HepG2 (cell line): ENCODE results near the gene SLC44A4. TPM values are rescaled to one million over a fixed set of nuclear protein-coding genes. Genes with fewer than 3 reads are reported as not detected.

Source experiments
- AKAP8 ChIP-seq: sonication (generic); formaldehyde crosslinking; IDR thresholded peaks from 2 replicates; pipeline ENCODE4 v1.5.1; 2020; ENCODE audit warnings: mild to moderate bottlenecking, missing genetic modification reagents
- ATAD3A ChIP-seq: sonication (generic); formaldehyde crosslinking; IDR thresholded peaks from 2 replicates; pipeline ENCODE4 v1.4.0; 2020; ENCODE audit warnings: missing genetic modification reagents
- ATM ChIP-seq: fragments of 450-650 bp; IDR thresholded peaks from 2 replicates; pipeline ENCODE4 v1.7.1; 2017; ENCODE audit warnings: mild to moderate bottlenecking, borderline replicate concordance
- CAMTA2 ChIP-seq: sonication (generic); formaldehyde crosslinking; IDR thresholded peaks from 2 replicates; pipeline ENCODE4 v1.4.0; 2020; ENCODE audit warnings: mild to moderate bottlenecking, missing genetic modification reagents, borderline replicate concordance
- ERF ChIP-seq: IDR thresholded peaks from 2 replicates; pipeline ENCODE4 v1.6.1; 2018; ENCODE audit warnings: missing biosample characterization, missing genetic modification reagents
- ETV5 ChIP-seq: IDR thresholded peaks from 2 replicates; pipeline ENCODE4 v1.6.1; 2018; ENCODE audit warnings: missing biosample characterization, missing genetic modification reagents, inconsistent platforms, borderline replicate concordance
- ETV6 ChIP-seq: sonication (generic); formaldehyde crosslinking; conservative IDR thresholded peaks from 2 replicates; pipeline ENCODE4 v1.4.0; 2020; ENCODE audit warnings: missing genetic modification reagents
- HDAC1 ChIP-seq: sonication (generic); formaldehyde crosslinking; IDR thresholded peaks from 2 replicates; pipeline ENCODE4 v1.5.1; 2020; ENCODE audit warnings: mild to moderate bottlenecking, missing genetic modification reagents
- KDM1A ChIP-seq: IDR thresholded peaks from 2 replicates; pipeline ENCODE4 v1.6.1; 2016; ENCODE audit warnings: missing compliant biosample characterization
- KDM5B ChIP-seq: sonication (generic); formaldehyde crosslinking; IDR thresholded peaks from 2 replicates; pipeline ENCODE4 v1.4.0; 2020; ENCODE audit warnings: missing genetic modification reagents, mild to moderate bottlenecking, borderline replicate concordance
- KLF15 ChIP-seq: sonication (generic); formaldehyde crosslinking; IDR thresholded peaks from 2 replicates; pipeline ENCODE4 v1.8.1; 2023; ENCODE audit warnings: borderline replicate concordance, mild to moderate bottlenecking, inconsistent platforms, missing genetic modification reagents, mixed read lengths
- MYC ChIP-seq: sonication (generic); formaldehyde crosslinking; IDR thresholded peaks from 2 replicates; pipeline ENCODE4 v1.9.0; 2021; ENCODE audit warnings: missing genetic modification reagents, borderline replicate concordance
- RBAK ChIP-seq: sonication (generic); formaldehyde crosslinking; IDR thresholded peaks from 2 replicates; pipeline ENCODE4 v1.5.1; 2020; ENCODE audit warnings: mild to moderate bottlenecking, missing genetic modification reagents
- SMAD1 ChIP-seq: sonication (generic); formaldehyde crosslinking; IDR thresholded peaks from 2 replicates; pipeline ENCODE4 v1.4.0; 2020; ENCODE audit warnings: missing genetic modification reagents, low read depth, mild to moderate bottlenecking, borderline replicate concordance
- SP1 ChIP-seq, 2 experiments: fragments of 450-650 bp in 1 of 2; sonication (generic) in 1 of 2; formaldehyde crosslinking in 1 of 2; IDR thresholded peaks; 2 replicates each; pipeline versions ENCODE4 v1.4.0 to v1.6.1; 2016 to 2020; ENCODE audit warnings: missing genetic modification reagents in 1 of 2
- U2AF2 ChIP-seq: fragments of 200-400 bp; formaldehyde crosslinking; IDR thresholded peaks from 2 replicates; pipeline ENCODE4 v1.6.1; 2017; ENCODE audit warnings: low read depth, mild to moderate bottlenecking, low read length
- ZBTB44 ChIP-seq: sonication (generic); formaldehyde crosslinking; IDR thresholded peaks from 2 replicates; pipeline ENCODE4 v1.4.0; 2020; ENCODE audit warnings: missing genetic modification reagents
- ZNF235 ChIP-seq: sonication (generic); formaldehyde crosslinking; IDR thresholded peaks from 2 replicates; pipeline ENCODE4 v1.8.1; 2023; ENCODE audit warnings: mild to moderate bottlenecking, missing genetic modification reagents, borderline replicate concordance
- ZNF350 ChIP-seq: sonication (generic); formaldehyde crosslinking; IDR thresholded peaks from 2 replicates; pipeline ENCODE4 v1.4.0; 2020; ENCODE audit warnings: mild to moderate bottlenecking, low read depth, missing genetic modification reagents, borderline replicate concordance
- ZNF451 ChIP-seq: sonication (generic); formaldehyde crosslinking; IDR thresholded peaks from 2 replicates; pipeline ENCODE4 v1.5.0; 2020; ENCODE audit warnings: mild to moderate bottlenecking, missing genetic modification reagents
- ZNF576 ChIP-seq: sonication (generic); formaldehyde crosslinking; IDR thresholded peaks from 2 replicates; pipeline ENCODE4 v1.4.0; 2020; ENCODE audit warnings: mild to moderate bottlenecking, missing genetic modification reagents
- ZNF773 ChIP-seq: sonication (generic); formaldehyde crosslinking; IDR thresholded peaks from 2 replicates; pipeline ENCODE4 v1.4.0; 2020; ENCODE audit warnings: missing genetic modification reagents, borderline replicate concordance
- polyA plus RNA-seq, 8 experiments: library from polyadenylated mRNA; depleted of rRNA in 3 of 8; stranded (reverse) in 7 of 8; unstranded in 1 of 8; fragments of >200 nt; fragmentation: Illumina TruSeq in 4 of 8; extraction: Trizol in 4 of 8; gene quantifications; 2 replicates each; pipeline versions ENCODE4 v1.2.1 to v1.2.3, GENCODE V29; 2011 to 2016; ENCODE audit warnings: low read depth in 4 of 8, missing spikeins in 1 of 8, mixed read lengths in 1 of 8; ENCODE audit not compliant: insufficient read depth in 1 of 8
- total RNA-seq, 5 experiments: library from RNA; depleted of rRNA; stranded (reverse); fragments of >200 nt; fragmentation: Illumina TruSeq; extraction: Trizol; gene quantifications; 2 replicates each; pipeline ENCODE4 v1.2.3, GENCODE V29; 2016; ENCODE audit warnings: low read depth in 1 of 5
- TF ChIP-seq, protein P1 (sequence below), 2 experiments: sonication (generic) in 1 of 2; formaldehyde crosslinking in 1 of 2; IDR thresholded peaks; 2 replicates each; pipeline versions ENCODE4 v1.5.1 to v1.6.1; 2011 to 2020; ENCODE audit warnings: borderline replicate concordance in 1 of 2, low read depth in 1 of 2, low read length in 1 of 2, mild to moderate bottlenecking in 1 of 2, missing genetic modification reagents in 1 of 2, moderate library complexity in 1 of 2
- TF ChIP-seq, protein P2 (sequence below): sonication (generic); formaldehyde crosslinking; IDR thresholded peaks from 2 replicates; pipeline ENCODE4 v1.4.0; 2020; ENCODE audit warnings: missing genetic modification reagents

Gene SLC44A4
- total and polyA plus RNA-seq, 2 of the 13 experiments (the other 11 are each of a cell fraction or from before 2014, with no cell fraction given): 3.5 to 5.9 TPM

DNA sequence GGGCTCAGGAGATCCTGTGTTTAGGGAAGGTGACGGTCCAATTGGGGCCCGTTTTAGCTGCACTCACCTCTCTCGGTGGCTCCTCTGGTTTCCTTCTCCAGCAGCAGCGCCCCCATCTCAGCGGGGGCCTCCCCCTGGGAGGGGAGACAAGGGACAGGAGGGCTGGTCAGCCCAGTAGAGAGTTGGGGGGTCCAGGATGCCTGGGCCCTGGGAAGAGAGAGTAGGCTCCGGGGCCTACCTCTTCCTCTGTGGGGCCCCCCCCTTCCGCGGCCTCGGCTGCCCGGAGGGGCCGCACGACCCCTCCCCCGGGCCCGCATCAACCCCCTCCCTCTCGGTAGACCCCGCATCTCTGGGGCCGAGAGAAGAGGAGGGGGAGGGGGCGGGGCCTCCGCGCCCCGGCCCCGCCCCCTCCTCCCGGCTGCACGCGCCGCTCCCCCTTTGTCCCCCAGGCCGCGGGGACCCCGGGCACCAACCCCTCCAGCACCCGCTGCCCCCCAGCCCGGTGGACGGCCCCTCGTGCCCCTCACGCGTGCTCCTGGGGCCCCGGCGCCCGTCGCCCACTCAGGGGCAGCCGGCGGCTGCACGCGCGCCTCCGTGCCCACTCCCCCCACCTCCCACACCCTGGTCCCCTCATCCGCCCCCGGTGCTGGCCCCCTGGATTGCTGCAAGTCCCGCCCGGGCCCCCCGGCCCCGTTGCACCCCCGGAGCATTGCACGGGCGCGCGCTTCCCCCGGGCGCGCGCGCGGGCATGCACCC, 18.2 kb upstream of the SLC44A4 start (continued):
- TF ChIP-seq ATM (no peak), ZNF576 (CRISPR knock-in tag) (no peak), ZNF451 (CRISPR knock-in tag) (0 out of 2 replicates have a peak, but pooled peaks have one; percentile 19), HDAC1 (CRISPR knock-in tag) (peak; percentile 26; the same call in 1 of the 2 replicates), ZNF350 (CRISPR knock-in tag) (peak; percentile 18; the same call in 1 of the 2 replicates), ZNF235 (CRISPR knock-in tag) (0 out of 2 replicates have a peak, but pooled peaks have one; percentile 65), SMAD1 (CRISPR knock-in tag) (0 out of 2 replicates have a peak, but pooled peaks have one; percentile 19), ETV6 (CRISPR knock-in tag) (no peak), CAMTA2 (CRISPR knock-in tag) (no peak), KDM1A (CRISPR knock-in tag) (no peak), AKAP8 (CRISPR knock-in tag) (no peak), ERF (CRISPR knock-in tag) (0 out of 2 replicates have a peak, but pooled peaks have one; percentile 45), MYC (0 out of 2 replicates have a peak, but pooled peaks have one; percentile 28), ZBTB44 (CRISPR knock-in tag) (no peak), KDM5B (CRISPR knock-in tag) (peak; percentile 70; the same call in 1 of the 2 replicates), RBAK (CRISPR knock-in tag) (no peak), ZNF773 (CRISPR knock-in tag) (0 out of 2 replicates have a peak, but pooled peaks have one; percentile 19), SP1 (IDR thresholded peaks at IDR 0.05) (no peak), SP1 (CRISPR knock-in tag; IDR thresholded peaks at IDR 0.05) (0 out of 2 replicates have a peak, but pooled peaks have one; percentile 4), U2AF2 (no peak), KLF15 (CRISPR knock-in tag) (no peak), ETV5 (CRISPR knock-in tag) (0 out of 2 replicates have a peak, but pooled peaks have one; percentile 12), ATAD3A (no peak)
- TF ChIP-seq, protein P1, sequence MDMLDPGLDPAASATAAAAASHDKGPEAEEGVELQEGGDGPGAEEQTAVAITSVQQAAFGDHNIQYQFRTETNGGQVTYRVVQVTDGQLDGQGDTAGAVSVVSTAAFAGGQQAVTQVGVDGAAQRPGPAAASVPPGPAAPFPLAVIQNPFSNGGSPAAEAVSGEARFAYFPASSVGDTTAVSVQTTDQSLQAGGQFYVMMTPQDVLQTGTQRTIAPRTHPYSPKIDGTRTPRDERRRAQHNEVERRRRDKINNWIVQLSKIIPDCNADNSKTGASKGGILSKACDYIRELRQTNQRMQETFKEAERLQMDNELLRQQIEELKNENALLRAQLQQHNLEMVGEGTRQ (IDR thresholded peaks at IDR 0.05; ENCODE audit: low read depth, low read length): no peak
- TF ChIP-seq, protein P1 (CRISPR knock-in tag; IDR thresholded peaks at IDR 0.05; ENCODE audit: borderline replicate concordance): peak; percentile 18; the same call in 1 of the 2 replicates
- TF ChIP-seq, protein P2, sequence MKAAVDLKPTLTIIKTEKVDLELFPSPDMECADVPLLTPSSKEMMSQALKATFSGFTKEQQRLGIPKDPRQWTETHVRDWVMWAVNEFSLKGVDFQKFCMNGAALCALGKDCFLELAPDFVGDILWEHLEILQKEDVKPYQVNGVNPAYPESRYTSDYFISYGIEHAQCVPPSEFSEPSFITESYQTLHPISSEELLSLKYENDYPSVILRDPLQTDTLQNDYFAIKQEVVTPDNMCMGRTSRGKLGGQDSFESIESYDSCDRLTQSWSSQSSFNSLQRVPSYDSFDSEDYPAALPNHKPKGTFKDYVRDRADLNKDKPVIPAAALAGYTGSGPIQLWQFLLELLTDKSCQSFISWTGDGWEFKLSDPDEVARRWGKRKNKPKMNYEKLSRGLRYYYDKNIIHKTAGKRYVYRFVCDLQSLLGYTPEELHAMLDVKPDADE (CRISPR knock-in tag): 0 out of 2 replicates have a peak, but pooled peaks have one; percentile 29
